HG03139 (cell line): ENCODE data around the gene HMOX2.

ENCODE experiments used
- ATAC-seq: cut with Tn5 transposase; IDR thresholded peaks from one replicate; pipeline ENCODE4 v1.9.1; 2021; ENCODE audit not compliant: unreplicated experiment

The HMOX2 gene

DNA sequence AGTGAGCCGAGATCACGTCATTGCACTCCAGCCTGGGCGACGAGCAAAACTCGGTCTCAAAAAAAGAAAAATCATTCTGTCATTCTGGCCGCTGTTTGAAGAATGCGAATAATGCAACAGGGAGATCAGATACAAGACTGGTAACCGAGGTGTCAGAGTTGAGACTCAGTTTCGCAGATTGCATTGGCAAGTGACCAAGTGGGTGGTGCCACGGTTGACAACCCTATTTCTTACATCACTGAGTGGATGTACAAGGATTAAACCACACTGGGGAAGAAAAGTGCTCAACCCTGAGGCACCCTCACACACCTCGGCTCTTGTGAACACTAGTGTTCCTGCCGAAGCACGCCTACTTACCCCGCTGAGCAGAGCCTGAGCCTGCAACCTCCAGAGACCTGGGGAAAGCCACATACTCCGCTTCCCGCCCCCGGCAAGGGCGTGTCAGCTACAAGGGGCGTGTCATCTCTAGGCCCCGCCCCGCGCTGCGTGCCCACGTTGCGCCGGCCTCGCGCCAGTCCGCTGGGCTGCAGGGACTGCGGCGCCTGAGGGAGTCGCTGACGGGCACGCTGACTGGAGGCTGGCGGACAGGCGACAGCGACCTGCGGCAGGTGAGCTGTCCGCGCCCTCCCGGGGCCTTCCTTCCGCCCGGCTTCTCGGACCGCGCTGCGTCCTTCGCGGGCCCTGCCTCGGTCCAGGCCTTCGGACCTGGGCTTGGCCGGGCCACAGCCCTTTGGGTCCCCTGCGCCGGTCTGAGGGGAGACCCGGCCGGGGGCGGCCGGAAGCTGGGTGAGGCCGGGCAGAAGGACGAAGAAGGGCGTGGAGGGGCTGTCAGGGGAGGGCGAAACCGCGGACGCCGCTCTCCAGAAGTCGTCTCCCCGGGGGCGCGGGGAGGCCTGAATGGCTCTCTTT, at the start of gene HMOX2:
TSS of gene HMOX2 (plus strand) at position 519 of the 909 bp plus-strand sequence. CDS start 29,127 bp downstream, outside the sequence.
- peak; percentile 81 for ATAC-seq

- no peak for ATAC-seq
Measured at GRCh38 chr16:4426722-4427372, 49.4 kb upstream of the HMOX2 start.

DNA sequence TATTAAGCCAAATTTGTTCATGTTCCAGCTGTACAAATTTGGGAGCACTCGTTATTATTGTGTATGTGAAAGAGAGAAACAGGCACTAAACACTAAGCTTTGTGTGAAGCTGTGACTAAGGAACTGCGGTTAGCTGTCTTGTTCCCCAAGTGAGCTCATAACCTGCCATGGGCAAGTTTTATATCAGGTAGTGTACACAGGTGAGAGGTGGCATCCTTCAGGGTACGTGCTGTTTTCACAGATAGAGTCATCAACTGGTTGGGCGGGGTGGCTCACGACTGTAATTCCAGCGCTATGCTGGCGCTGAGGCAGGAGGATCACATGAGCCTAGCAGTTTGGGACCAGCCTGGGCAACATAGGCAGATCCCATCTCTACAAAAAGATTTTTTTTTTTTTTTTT, 47.7 kb upstream of the HMOX2 start:
- no peak for ATAC-seq

DNA sequence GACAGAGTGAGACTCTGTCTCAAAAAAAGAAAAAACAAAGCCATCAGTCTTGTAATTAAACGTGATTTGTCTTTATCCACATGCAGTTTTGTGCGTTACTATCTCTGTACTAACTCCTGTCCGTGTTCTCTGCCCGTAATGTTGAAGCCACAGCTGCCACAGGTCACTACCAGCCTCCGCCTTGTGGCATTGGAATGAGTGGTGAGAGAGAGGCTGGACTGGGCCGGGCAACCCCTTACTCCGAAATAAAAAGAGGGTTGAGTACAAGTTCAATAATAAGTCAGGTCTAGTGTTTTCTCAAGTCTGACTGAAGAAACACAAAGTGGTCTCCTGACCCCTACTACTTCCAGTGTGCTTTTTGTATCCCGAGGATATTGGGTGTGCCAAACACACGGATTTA, 45.2 kb upstream of the HMOX2 start:
- no peak for ATAC-seq

DNA sequence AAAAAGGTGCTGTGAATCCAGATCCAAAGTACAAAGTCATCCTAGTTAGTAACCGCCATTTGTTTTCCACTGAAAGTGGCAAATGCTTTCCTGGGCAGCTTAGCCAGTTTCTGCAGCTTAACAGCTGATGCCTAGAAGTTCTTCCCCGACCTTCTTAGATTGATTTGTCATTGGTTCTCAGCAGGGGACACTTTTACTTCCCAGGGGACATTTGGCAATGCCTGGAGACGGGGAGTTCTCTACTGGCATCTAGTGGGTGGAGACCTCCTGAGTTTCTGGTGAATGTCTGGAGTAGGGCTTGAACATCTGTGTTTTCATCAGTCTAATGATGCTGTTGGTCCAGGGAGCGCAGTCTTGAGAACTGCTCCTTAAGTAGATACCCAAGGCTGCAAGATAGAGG, 43.0 kb upstream of the HMOX2 start:
- no peak for ATAC-seq

- no peak for ATAC-seq
Measured at GRCh38 chr16:4433914-4434787, 42.0 kb upstream of the HMOX2 start.

DNA sequence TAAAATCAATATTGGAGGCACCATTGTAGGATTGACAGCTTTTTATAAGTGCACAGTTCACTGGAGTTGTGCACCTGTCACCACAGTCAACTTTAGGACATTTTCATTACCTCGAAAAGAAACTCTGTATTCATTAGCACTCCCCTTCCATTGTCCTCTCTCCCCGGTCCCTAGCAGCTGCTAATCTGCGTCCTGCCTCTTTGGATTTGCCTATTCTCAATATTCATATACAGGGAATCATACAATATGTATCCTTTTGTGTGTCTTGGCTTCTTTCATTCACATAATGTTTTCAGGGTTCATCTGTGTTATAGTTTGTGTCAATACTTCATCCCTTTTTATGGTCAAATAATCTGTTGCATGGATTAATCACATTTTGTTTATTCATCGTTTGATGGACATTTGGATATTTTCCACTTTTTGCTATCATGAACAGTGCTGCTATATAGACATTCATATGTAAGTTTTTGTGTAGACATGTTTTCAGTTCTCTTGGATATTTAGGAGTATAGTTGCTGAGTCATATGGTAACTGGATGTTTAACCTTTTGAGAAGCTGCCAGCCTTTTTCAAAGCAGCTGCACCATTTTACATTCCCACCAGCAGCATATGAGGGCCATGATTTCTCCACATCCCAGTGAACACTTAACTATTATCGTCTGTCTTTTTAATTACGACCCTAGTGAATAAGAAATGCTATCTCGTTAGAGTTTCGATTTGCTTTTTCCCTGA, 40.7 kb upstream of the HMOX2 start:
- ATAC-seq, result no peak

- no peak for ATAC-seq
Measured at GRCh38 chr16:4437366-4437765, 38.8 kb upstream of the HMOX2 start.

DNA sequence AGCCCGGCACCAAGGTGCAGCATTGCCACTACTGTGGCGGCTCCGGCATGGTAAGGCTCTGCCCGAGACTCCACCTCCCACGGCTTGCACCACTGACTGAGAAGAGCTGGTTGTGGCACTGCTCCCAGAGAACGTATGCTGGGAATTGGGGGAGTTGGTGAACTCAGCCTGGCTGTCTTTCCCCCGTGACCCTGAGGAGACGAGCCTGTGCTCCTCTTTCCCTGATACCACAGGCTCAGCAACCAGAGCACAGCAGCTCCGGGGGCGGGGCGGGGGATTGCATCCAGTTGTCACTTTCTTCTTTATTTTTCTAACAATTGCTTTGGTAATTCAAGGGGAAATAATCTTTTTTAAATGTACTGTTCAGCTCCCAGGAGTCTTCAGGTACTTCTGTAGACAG, 33.8 kb upstream of the HMOX2 start:
- no peak for ATAC-seq

- no peak for ATAC-seq
Measured at GRCh38 chr16:4443271-4443670, 32.9 kb upstream of the HMOX2 start.

DNA sequence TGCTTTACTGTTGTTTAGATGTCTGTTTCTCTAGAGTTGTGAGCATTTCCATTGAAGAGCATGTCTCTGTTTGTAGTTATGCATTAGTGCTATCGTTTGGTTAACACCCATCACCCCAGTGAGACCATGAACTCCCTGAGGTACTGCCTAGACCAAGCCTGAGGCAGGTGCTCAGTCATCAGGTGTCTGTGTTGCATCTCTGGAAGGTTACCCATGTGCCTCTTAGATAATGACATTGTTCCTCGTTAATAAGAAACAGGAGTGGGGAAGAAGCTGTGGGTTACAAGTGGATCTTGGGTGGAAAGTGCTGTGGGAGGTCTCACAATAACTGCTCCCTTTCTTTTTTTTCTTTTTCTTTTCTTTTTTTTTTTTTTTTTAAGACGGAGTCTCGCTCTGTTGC, 32.2 kb upstream of the HMOX2 start:
- ATAC-seq, result no peak

DNA sequence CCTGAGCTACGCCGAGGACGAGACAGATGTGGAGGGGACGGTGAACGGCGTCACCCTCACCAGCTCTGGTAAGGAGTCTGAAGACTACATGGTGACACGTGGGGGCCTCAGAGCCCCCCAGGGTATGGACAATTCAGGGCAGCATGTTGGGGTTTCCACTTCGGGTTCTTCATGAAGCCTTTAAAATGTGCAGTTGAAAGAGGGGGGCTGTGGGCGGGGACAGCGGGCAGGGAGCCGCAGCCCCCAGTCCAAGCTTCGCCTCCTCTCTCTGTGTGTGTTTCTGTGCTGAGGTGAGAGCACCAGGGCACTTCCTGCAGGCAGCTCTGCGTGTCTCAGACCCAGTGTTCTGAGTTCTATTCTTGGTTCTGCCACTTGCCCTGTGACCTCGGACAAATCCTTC, 25.8 kb upstream of the HMOX2 start:
- no peak for ATAC-seq

- ATAC-seq, result no peak
Measured at GRCh38 chr16:4450931-4451519, 25.2 kb upstream of the HMOX2 start.

DNA sequence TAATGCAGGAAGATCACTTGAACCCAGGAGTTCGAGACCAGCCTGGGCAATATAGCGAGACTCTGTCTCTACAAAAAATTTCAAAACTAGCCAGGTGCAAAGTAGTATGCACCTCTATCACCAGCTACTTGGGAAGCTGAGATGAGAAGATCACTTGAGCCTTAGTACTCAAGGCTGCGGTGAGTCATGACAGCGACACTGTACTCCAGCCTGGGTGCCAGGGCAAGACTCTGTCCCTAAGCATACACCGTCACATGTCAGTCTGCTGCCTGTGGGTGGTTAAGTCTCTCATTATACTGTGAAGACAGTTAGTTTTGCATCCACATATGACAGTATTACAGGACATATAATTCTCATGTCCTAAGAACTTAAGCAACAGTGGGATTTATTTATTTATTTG, 23.5 kb upstream of the HMOX2 start:
- ATAC-seq, result no peak

- no peak for ATAC-seq
Measured at GRCh38 chr16:4454623-4455022, 21.6 kb upstream of the HMOX2 start.

DNA sequence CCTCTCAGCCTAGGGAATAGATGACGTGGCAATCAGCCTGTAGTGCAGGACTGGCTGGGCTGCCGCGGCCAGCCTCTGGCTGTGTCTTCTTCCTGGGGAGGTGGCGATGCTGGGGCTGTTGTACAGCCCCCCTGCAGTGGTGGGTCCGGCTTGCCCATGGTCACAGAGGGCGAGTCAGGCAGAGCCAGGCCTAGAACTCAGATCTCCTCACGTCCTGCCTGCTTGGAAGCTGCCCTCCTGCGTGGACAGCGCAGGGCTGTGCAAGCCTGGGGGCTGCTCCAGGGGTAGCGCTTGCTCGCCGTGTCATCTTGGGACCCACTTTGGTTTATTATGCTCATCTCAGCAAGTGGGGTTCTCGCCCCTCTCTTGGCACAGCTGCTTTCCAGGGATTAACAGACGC, 21.1 kb upstream of the HMOX2 start:
- no peak for ATAC-seq

DNA sequence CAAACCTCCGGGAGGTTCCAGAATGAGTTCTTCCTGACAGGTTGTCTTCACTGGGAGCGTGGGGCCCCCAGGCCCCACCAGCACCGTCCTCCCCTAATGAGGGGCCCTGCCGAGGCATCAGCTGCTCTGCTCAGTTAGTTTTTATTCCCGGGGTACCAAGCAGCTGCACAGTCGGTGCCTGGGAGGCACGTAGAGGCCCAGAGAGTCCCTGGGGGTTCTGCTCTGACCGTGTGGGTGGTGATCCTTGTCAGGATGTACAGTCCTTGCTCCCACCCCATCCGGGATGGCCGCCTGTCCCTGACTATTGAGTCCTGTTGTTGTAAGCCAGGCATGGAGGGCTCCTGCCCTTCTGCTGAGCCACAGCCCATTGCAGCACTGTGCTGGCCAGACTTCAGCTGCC, 20.2 kb upstream of the HMOX2 start:
- ATAC-seq, result no peak

GRCh38 chr16:4460936-4461249, 15.3 kb upstream of the HMOX2 start:
- no peak for ATAC-seq

GRCh38 chr16:4461250-4462085, 14.7 kb upstream of the HMOX2 start:
- no peak for ATAC-seq
